KOPT-K1 (cell line): ENCODE data around the gene MCM7.

Experiments used
- H3K27ac ChIP-seq: fragments of 200-600 bp; sonication (generic); 2 replicates; pipeline ENCODE4 v1.5.1; 2016; ENCODE audit warnings: antibody characterized with exemption, mild to moderate bottlenecking, low read depth, low read length; ENCODE audit not compliant: poor library complexity, severe bottlenecking
- H3K36me3 ChIP-seq: fragments of 200-600 bp; sonication (generic); 2 replicates; pipeline ENCODE4 v1.5.1; 2017; ENCODE audit warnings: antibody characterized with exemption, mild to moderate bottlenecking, low read length, moderate library complexity; ENCODE audit not compliant: insufficient read depth
- H3K9me3 ChIP-seq: fragments of 200-600 bp; sonication (generic); 2 replicates; pipeline ENCODE4 v1.5.1; 2017; ENCODE audit warnings: antibody characterized with exemption, low read length, mild to moderate bottlenecking; ENCODE audit not compliant: insufficient read depth, poor library complexity, severe bottlenecking

MCM7 gene

DNA sequence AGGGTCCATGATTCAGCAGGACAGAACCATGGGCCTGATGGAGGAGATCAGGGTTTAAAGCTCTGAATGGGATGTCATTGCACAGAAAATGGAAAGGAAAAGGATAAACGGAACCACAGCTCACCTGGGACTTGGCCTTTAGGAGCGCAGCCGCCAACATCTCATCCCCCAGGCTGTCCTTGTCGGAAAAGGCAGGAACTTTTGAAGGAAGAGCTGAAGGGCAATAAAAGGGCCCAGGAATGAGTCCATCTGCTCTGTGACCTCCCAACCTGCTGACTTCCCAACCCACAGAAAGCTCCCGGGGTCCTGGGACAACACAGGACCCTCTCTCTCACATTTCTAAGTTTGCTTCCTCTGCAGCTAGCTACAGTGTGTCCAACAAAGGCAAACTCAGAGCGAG is 25.8 kb downstream of the MCM7 start:
- Histone ChIP-seq H3K9me3 (peaks cover 52% of the 10 kb centered on the region), H3K27ac (no peak overlapping the region), H3K36me3 (peaks cover 95% of the 10 kb centered on the region)

DNA sequence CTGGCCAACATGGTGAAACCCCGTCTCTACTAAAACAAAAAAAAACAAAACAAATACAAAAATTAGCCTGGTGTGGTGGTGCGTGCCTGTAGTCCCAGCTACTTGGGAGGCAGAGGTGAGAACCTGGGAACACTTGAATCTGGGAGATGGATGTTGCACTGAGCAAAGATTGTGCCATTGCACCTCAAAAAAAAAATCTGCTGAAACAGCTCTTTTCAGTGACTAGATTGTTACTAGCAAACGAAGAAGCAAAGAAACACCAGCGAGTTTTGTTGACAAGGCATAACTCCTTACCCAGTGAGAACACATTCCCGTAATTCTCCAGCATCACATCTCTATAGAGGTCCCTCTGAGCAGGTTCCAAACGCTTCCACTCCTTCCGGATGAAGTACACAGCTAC is 26.4 kb downstream of the MCM7 start:
- peaks cover 100% of the 10 kb centered on the region for H3K36me3 ChIP-seq
- peaks cover 58% of the 10 kb centered on the region for H3K9me3 ChIP-seq
- H3K27ac ChIP-seq = no peak overlapping the region

- Histone ChIP-seq H3K9me3 (peaks cover 59% of the 10 kb centered on the region), H3K36me3 (peaks cover 99% of the 10 kb centered on the region), H3K27ac (no peak overlapping the region)
These were observed 28.7 kb downstream of the MCM7 start for GRCh38 chr7:100072462-100072861.

- peaks cover 93% of the 10 kb centered on the region for H3K36me3 ChIP-seq
- H3K9me3 ChIP-seq = peaks cover 59% of the 10 kb centered on the region
- H3K27ac ChIP-seq = no peak overlapping the region
These were observed 30.0 kb downstream of the MCM7 start for GRCh38 chr7:100071018-100071723.

GRCh38 chr7:100069991-100070390 is 31.2 kb downstream of the MCM7 start:
- H3K9me3 ChIP-seq = peaks cover 51% of the 10 kb centered on the region
- H3K36me3 ChIP-seq = peaks cover 93% of the 10 kb centered on the region

GRCh38 chr7:100066953-100067352 is 34.2 kb downstream of the MCM7 start:
- Histone ChIP-seq H3K9me3 (peaks cover 21% of the 10 kb centered on the region), H3K36me3 (peaks cover 89% of the 10 kb centered on the region), H3K27ac (no peak overlapping the region)

More at GRCh38 chr7:100069991-100070390, 31.2 kb downstream of the MCM7 start:
- H3K27ac ChIP-seq = no peak overlapping the region

DNA sequence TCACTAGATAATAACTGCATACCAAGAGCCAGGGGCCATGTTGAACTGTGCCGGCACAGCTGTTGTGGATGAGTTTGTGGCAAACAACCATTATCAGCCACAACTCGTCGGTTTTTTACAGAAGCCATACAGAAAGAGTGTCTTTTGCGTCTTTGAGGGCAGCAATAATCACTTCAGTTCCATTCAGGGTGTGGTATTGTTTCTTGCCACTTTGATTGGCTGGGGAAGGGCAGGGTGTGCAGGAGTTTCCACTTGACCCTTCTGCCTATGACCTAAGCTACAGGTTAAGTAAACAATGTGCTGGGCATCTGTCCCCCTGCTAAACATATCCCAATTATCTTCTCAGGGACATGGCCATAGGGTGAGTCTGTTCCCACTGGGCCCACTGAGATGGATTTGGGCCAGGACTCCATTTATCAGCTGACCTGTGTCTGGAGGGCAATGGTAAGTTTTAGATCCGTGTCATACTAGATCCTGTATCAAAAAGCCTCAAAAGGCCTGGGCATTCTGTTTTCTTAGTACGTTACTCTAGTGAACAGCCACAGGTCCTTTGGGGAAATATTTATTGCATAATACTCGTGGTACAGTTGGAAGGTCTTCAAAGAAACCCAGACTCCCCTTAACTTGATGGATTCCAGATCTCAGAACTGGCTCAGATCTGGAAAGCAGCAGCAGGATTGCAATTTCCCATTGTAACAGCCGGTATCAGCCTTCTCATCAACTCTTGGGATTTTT is 35.6 kb downstream of the MCM7 start:
- H3K9me3 ChIP-seq = peaks cover 8% of the 10 kb centered on the region
- no peak overlapping the region for H3K27ac ChIP-seq
- peaks cover 86% of the 10 kb centered on the region for H3K36me3 ChIP-seq

DNA sequence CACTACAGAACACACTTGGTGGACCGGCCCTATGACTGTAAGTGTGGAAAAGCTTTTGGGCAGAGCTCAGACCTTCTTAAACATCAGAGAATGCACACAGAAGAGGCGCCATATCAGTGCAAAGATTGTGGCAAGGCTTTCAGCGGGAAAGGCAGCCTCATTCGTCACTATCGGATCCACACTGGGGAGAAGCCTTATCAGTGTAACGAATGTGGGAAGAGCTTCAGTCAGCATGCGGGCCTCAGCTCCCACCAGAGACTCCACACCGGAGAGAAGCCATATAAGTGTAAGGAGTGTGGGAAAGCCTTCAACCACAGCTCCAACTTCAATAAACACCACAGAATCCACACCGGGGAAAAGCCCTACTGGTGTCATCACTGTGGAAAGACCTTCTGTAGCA is 37.0 kb downstream of the MCM7 start:
- Histone ChIP-seq H3K9me3 (no peaks in the 10 kb centered on the region), H3K27ac (no peak overlapping the region), H3K36me3 (peaks cover 81% of the 10 kb centered on the region)

DNA sequence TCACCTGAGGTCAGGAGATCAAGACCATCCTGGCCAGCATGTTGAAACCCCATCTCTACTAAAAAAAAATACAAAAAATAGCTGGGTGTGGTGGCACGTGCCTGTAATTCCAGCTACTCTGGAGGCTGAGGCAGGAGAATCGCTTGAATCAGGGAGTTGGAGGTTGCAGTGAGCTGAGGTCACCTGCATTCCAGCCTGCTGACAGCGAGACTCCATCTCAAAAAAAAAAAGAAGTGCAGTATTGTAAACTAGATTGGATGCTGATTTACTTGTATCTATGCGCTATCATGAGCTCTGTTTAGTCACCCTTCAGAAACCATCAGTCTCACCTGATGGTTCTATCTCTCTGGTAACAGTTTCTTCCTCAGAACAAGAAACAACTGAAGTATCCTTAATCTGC is 37.8 kb downstream of the MCM7 start:
- no peak overlapping the region for H3K27ac ChIP-seq
- no peaks in the 10 kb centered on the region for H3K9me3 ChIP-seq
- peaks cover 82% of the 10 kb centered on the region for H3K36me3 ChIP-seq

DNA sequence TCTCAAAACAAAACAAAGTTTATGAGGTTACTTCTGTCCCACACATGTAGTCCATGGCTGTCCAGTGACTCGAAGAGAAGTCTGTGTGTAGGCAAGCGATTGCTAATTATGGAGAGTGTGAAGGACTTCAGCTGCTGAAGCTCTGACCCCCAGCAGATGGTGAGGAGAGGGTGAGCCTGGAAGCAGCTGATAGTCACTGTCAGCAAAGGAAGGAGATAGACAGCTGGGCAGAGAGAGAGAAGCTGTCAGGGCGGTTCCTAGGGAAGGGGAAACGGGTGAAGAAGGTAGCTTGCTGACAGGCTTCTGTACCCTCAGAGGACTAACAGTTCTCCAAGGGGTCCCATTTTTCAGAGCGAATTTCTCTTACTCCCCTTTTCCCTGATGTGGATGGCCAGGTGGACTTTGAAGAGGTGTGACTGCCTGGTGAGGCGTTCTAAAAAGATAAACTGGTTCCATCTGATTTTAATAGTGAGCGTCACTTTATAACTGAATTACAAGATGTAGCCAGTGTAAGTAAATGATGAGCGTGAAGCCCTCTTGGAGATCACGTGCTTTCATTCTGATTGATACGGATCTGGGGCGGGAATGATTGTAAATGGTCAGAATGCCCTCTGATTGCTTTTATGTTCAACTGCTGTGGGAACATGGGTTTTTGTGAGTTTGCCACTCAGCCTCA is 39.5 kb downstream of the MCM7 start:
- Histone ChIP-seq H3K36me3 (peaks cover 83% of the 10 kb centered on the region), H3K27ac (no peak overlapping the region), H3K9me3 (no peaks in the 10 kb centered on the region)

DNA sequence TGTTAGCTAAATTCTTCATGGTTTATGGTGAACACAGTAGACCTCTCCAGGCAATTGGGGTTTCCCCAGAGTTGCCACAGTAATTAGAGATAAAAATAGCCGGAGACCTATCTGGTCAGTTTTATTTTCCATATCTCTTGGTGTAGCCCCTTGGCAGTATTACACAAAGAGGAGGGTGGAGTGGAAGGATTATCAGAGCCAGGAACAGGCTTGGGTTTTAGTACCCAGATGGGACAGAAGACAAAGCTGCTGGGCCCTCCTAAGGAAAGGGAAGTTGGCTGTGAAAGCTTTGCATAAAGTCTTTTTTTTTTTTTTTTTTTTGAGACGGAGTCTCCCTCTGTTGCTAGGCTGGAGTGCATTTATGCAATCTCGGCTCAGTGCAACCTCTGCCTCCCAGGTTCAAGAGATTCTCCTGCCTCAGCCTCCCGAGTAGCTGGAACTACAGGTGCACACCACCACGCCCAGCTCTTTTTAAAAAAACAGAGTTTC is 41.9 kb downstream of the MCM7 start:
- Histone ChIP-seq H3K27ac (no peak overlapping the region), H3K36me3 (peaks cover 65% of the 10 kb centered on the region), H3K9me3 (no peaks in the 10 kb centered on the region)

GRCh38 chr7:100057006-100057405 is 44.2 kb downstream of the MCM7 start:
- H3K27ac ChIP-seq = no peak overlapping the region
- H3K36me3 ChIP-seq = peaks cover 45% of the 10 kb centered on the region
- no peaks in the 10 kb centered on the region for H3K9me3 ChIP-seq

- Histone ChIP-seq H3K27ac (no peak overlapping the region), H3K36me3 (peaks cover 15% of the 10 kb centered on the region)
These were observed 48.0 kb downstream of the MCM7 start for GRCh38 chr7:100053215-100053614.

GRCh38 chr7:100051611-100052010 is 49.6 kb downstream of the MCM7 start:
- no peak overlapping the region for H3K27ac ChIP-seq

More at GRCh38 chr7:100053215-100053614, 48.0 kb downstream of the MCM7 start:
- H3K9me3 ChIP-seq = no peaks in the 10 kb centered on the region

More at GRCh38 chr7:100051611-100052010, 49.6 kb downstream of the MCM7 start:
- Histone ChIP-seq H3K9me3 (no peaks in the 10 kb centered on the region), H3K36me3 (no peaks in the 10 kb centered on the region; the same call in 1 of the 2 replicates)
